Heart left ventricle (tissue), 16 donors: ENCODE results near the gene PARD3B. TPM values are rescaled to one million over a fixed set of nuclear protein-coding genes. Genes with fewer than 3 reads are reported as not detected.

Experiments used
- ATAC-seq, 4 donors: fragments of 200-7000 bp; cut with Tn5 transposase; one replicate each; pipeline ENCODE4 v1.9.1; 2020 to 2022; ENCODE audit warnings: moderate library complexity in 4 of 4, mild to moderate bottlenecking in 3 of 4, moderate number of reproducible peaks in 1 of 4
- DNase-seq, 5 donors: peaks; one replicate each; pipeline ENCODE4 v3.0.0-alpha.2; 2020
- H3K27ac ChIP-seq, 12 donors: fragments of 200-600 bp; sonication (generic) in 4 of 12; one replicate each; pipeline versions ENCODE4 v1.5.0 to v1.8.0; 2016 to 2022; ENCODE audit warnings: mild to moderate bottlenecking in 2 of 12
- H3K27me3 ChIP-seq, 9 donors: fragments of 200-600 bp; sonication (generic) in 2 of 9; one replicate each; pipeline versions ENCODE4 v1.5.1 to v1.8.0; 2016 to 2022; ENCODE audit warnings: mild to moderate bottlenecking in 3 of 9
- H3K36me3 ChIP-seq, 9 donors: fragments of 200-600 bp; sonication (generic) in 2 of 9; one replicate each; pipeline versions ENCODE4 v1.5.0 to v1.8.0; 2018 to 2022; ENCODE audit warnings: mild to moderate bottlenecking in 2 of 9
- H3K4me1 ChIP-seq, 12 donors: fragments of 200-600 bp; sonication (generic) in 4 of 12; one replicate each; pipeline versions ENCODE4 v1.5.0 to v1.8.0; 2016 to 2022; ENCODE audit warnings: mild to moderate bottlenecking in 3 of 12
- H3K4me3 ChIP-seq, 12 donors: fragments of 200-600 bp; sonication (generic) in 4 of 12; one replicate each; pipeline versions ENCODE4 v1.5.0 to v1.8.0; 2017 to 2022; ENCODE audit warnings: mild to moderate bottlenecking in 9 of 12, moderate library complexity in 4 of 12
- H3K9me3 ChIP-seq, 12 donors: fragments of 200-600 bp; sonication (generic) in 4 of 12; one replicate each; pipeline versions ENCODE4 v1.5.0 to v1.8.0; 2016 to 2022; ENCODE audit warnings: mild to moderate bottlenecking in 1 of 12
- CTCF ChIP-seq, 12 donors: fragments of 200-600 bp; sonication (generic) in 4 of 12; IDR thresholded peaks; one replicate each; pipeline versions ENCODE4 v1.5.0 to v1.8.0; 2018 to 2022; ENCODE audit warnings: antibody characterized with exemption in 12 of 12, mild to moderate bottlenecking in 5 of 12
- POLR2A ChIP-seq, 2 donors: fragments of 450-650 bp; IDR thresholded peaks; one replicate each; pipeline ENCODE4 v1.6.1; 2017; ENCODE audit warnings: antibody characterized with exemption in 2 of 2, mild to moderate bottlenecking in 2 of 2, moderate library complexity in 2 of 2
- WGBS, 4 donors: extraction: QIAGEN DNeasy Blood & Tissue Kit in 2 of 4; methylation state at CpG; one replicate each; pipeline versions ENCODE4 v1.1.5 to v1.1.7; 2013 to 2018; 5-methylcytosine and 5-hydroxymethylcytosine counted together
- intact Hi-C, 10 donors: fragments of 100-400 bp; cut with DNase I; formaldehyde crosslinking; loops; one replicate each; pipeline versions ENCODE4 v1.11.1 to v1.14.2; 2022
- polyA plus RNA-seq, 2 donors: library from polyadenylated mRNA; stranded (reverse); fragments of 200-250 nt; gene quantifications; one replicate each; pipeline ENCODE4 v1.2.3, GENCODE V29; 2013
- total RNA-seq, 9 donors: library from RNA; depleted of rRNA in 2 of 9; stranded (reverse); fragments of >200 nt in 2 of 9; fragmentation: NEBNext Ultra II Directional in 3 of 9; extraction: Animal tissue kit (Norgen Biotek cat#: 25700) in 3 of 9; gene quantifications; one replicate each; pipeline versions ENCODE4 v1.1.0 to v1.2.4, GENCODE V29; 2016 to 2023
- donor health status: ischemic (EF 13 %, LVEDD 7.1; RV severe dilation, severe dysfunction).
- donor health status: healthy with polysubstance abuse.
- donor health status: DM: no; HTN: yes; CAD: no.
- donor health status: DM: no; HTN: no; CAD: no.
- donor health status: ischemic (EF 25% LVEDD 6.9; RV normal size, moderate dysfunction).
- donor health status: ischemic (EF 25% LVEDD 5.7; RV mildly dilated, moderate dysfunction).
- donor health status: healthy.
- donor health status: DM: yes; HTN: yes; CAD: no.
- donor health status: ischemic (EF 35%, LVEDD 5.7; RV mildly dilated, moderate dysfunction).
- donor health status: nonischemic (EF 11% LVEDD 7.7; RV severe dilation, severe dysfunction).
- donor health status: DM: yes; HTN: yes; CAD: no.
- donor health status: PGD.
- donor health status: ischemic (EF 29% LVEDD 5.4; RV normal size, mild dysfunction).
- donor health status: nonischemic (EF 23%, LVEDD 6.1; RV moderate dilation, normal function).

The PARD3B gene
- total and polyA plus RNA-seq, 11 donors: 0.71 to 15.1 (median 6.2) TPM

- no peak for ATAC-seq
- intact Hi-C loops: loop anchor here in 1 of 10 donors (10.0 kb wide), 1 partner anchor 633 kb away; the partner anchor contains the start of gene NRP2
- peaks cover 0 to 7% (median 0%) of the 10 kb centered on the region in 12 donors for H3K9me3 ChIP-seq
- H3K36me3 ChIP-seq: no peaks in the 10 kb centered on the region
- no peak for DNase-seq
- H3K4me1 ChIP-seq: peaks cover 0 to 9% (median 0%) of the 10 kb centered on the region in 12 donors
- no peaks in the 10 kb centered on the region for H3K27me3 ChIP-seq
- TF ChIP-seq POLR2A (IDR thresholded peaks at IDR 0.05): no peak
- peak in 3 of 12 donors; percentile 19 to 21 (median 21) for TF ChIP-seq CTCF (IDR thresholded peaks at IDR 0.05)
- H3K27ac ChIP-seq: no peak overlapping the region
- H3K4me3 ChIP-seq: no peak overlapping the region
Measured at GRCh38 chr2:205051417-205051816, 506.1 kb downstream of the PARD3B start.

GRCh38 chr2:205052781-205053180 is 507.5 kb downstream of the PARD3B start:
- H3K4me1 ChIP-seq: peaks cover 0 to 8% (median 0%) of the 10 kb centered on the region in 12 donors
- no peaks in the 10 kb centered on the region for H3K36me3 ChIP-seq
- peaks cover 0 to 7% (median 0%) of the 10 kb centered on the region in 12 donors for H3K9me3 ChIP-seq
- no peak overlapping the region for H3K27ac ChIP-seq
- ATAC-seq: no peak
- H3K4me3 ChIP-seq: no peak overlapping the region
- TF ChIP-seq CTCF (IDR thresholded peaks at IDR 0.05) (no peak), POLR2A (IDR thresholded peaks at IDR 0.05) (no peak)
- 76 to 83% (median 79%) methylated on average over 2 of the region's 2 CpGs for WGBS, 4 donors
- no peaks in the 10 kb centered on the region for H3K27me3 ChIP-seq
- DNase-seq: no peak
- intact Hi-C loops: loop anchor here in 1 of 10 donors (10.0 kb wide), 1 partner anchor 632 kb away; the partner anchor contains the start of gene NRP2

GRCh38 chr2:205053827-205054410 is 508.6 kb downstream of the PARD3B start:
- intact Hi-C loops: loop anchor here in 1 of 10 donors (10.0 kb wide), 1 partner anchor 631 kb away; the partner anchor contains the start of gene NRP2
- 25 to 36% (median 32%) methylated on average over 4 of the region's 4 CpGs for WGBS, 4 donors
- Histone ChIP-seq H3K4me1 (peaks cover 0 to 8% (median 0%) of the 10 kb centered on the region in 12 donors), H3K9me3 (peaks cover 0 to 11% (median 0%) of the 10 kb centered on the region in 12 donors), H3K27ac (no peak overlapping the region), H3K27me3 (no peaks in the 10 kb centered on the region), H3K4me3 (no peak overlapping the region), H3K36me3 (no peaks in the 10 kb centered on the region)
- DNase-seq: no peak
- peak in 1 of 4 donors; percentile 39 for ATAC-seq
- TF ChIP-seq POLR2A (IDR thresholded peaks at IDR 0.05) (no peak), CTCF (IDR thresholded peaks at IDR 0.05) (no peak)

GRCh38 chr2:205054789-205055188 is 509.5 kb downstream of the PARD3B start:
- ATAC-seq (no peak), DNase-seq (no peak)
- WGBS, 4 donors: 70 to 79% (median 75%) methylated on average over 4 of the region's 4 CpGs
- H3K36me3 ChIP-seq: no peaks in the 10 kb centered on the region
- H3K4me3 ChIP-seq: no peak overlapping the region
- peaks cover 0 to 8% (median 0%) of the 10 kb centered on the region in 12 donors for H3K4me1 ChIP-seq
- no peak for TF ChIP-seq CTCF (IDR thresholded peaks at IDR 0.05)
- no peak for TF ChIP-seq POLR2A (IDR thresholded peaks at IDR 0.05)
- H3K27me3 ChIP-seq: no peaks in the 10 kb centered on the region
- no peak overlapping the region for H3K27ac ChIP-seq
- intact Hi-C loops: loop anchor here in 1 of 10 donors (10.0 kb wide), 1 partner anchor 630 kb away; the partner anchor contains the start of gene NRP2
- peaks cover 0 to 11% (median 0%) of the 10 kb centered on the region in 12 donors for H3K9me3 ChIP-seq
